ENCODE data around the gene ACADS. TPM values are rescaled to one million over a fixed set of nuclear protein-coding genes. Genes with fewer than 3 reads are reported as not detected.

The ACADS gene
- total RNA-seq, 3 donors from 2014 or later (not counting 1 experiment from before 2014, with no cell fraction given) = 14.9 to 18.6 (median 15.5) TPM

- DNase-seq (no peak), ATAC-seq (no peak)
- Mint-ChIP-seq H3K4me3 (no peak overlapping the region), H3K36me3 (peaks cover 10% of the 10 kb centered on the region), H3K27ac (peak overlapping the region in 1 of 2 donors; percentile 14), H3K9me3 (no peaks in the 10 kb centered on the region), H3K4me1 (no peaks in the 10 kb centered on the region), H3K27me3 (ENCODE audit: low read depth in 2 of 2) (no peaks in the 10 kb centered on the region)
- no peaks in the 10 kb centered on the region for H3K27me3 ChIP-seq (ENCODE audit: control insufficient read depth, insufficient read depth, low read length)
- no peaks in the 10 kb centered on the region for H3K4me1 ChIP-seq (ENCODE audit: control insufficient read depth, insufficient read depth, low read length)
- intact Hi-C loops (cut with micrococcal nuclease) = no loop called here
- H3K27ac ChIP-seq (ENCODE audit: low read length) = no peak overlapping the region
- H3K9me3 ChIP-seq (ENCODE audit: control insufficient read depth, insufficient read depth, low read length) = peaks cover 4% of the 10 kb centered on the region
- TF ChIP-seq CTCF (IDR thresholded peaks at IDR 0.05) = no peak
- H3K36me3 ChIP-seq (ENCODE audit: control insufficient read depth, insufficient read depth, low read length) = peaks cover 11% of the 10 kb centered on the region
- H3K4me3 ChIP-seq (ENCODE audit: low read length) = no peak overlapping the region
- 88% methylated on average over 7 of the region's 7 CpGs for WGBS (ENCODE audit: insufficient coverage)
Measured at GRCh38 chr12:120758798-120759590, 33.4 kb downstream of the ACADS start.

- ATAC-seq (no peak), DNase-seq (no peak)
- Histone ChIP-seq H3K27ac (ENCODE audit: low read length) (no peak overlapping the region), H3K36me3 (ENCODE audit: control insufficient read depth, insufficient read depth, low read length) (peaks cover 18% of the 10 kb centered on the region), H3K9me3 (ENCODE audit: control insufficient read depth, insufficient read depth, low read length) (peaks cover under 1% of the 10 kb centered on the region), H3K4me3 (ENCODE audit: low read length) (no peak overlapping the region), H3K27me3 (ENCODE audit: control insufficient read depth, insufficient read depth, low read length) (no peaks in the 10 kb centered on the region), H3K4me1 (ENCODE audit: control insufficient read depth, insufficient read depth, low read length) (no peaks in the 10 kb centered on the region)
- no peak for TF ChIP-seq CTCF (IDR thresholded peaks at IDR 0.05)
- Mint-ChIP-seq H3K36me3 (peaks cover 8% of the 10 kb centered on the region), H3K9me3 (no peaks in the 10 kb centered on the region), H3K4me3 (no peak overlapping the region), H3K4me1 (no peaks in the 10 kb centered on the region), H3K27ac (no peak overlapping the region), H3K27me3 (ENCODE audit: low read depth in 2 of 2) (no peaks in the 10 kb centered on the region)
- intact Hi-C loops (cut with micrococcal nuclease) = no loop called here
- WGBS (ENCODE audit: insufficient coverage) = 90% methylated on average over 26 of the region's 27 CpGs
Measured at GRCh38 chr12:120759591-120760348, 34.1 kb downstream of the ACADS start.

- no peak for TF ChIP-seq CTCF (IDR thresholded peaks at IDR 0.05)
- no peak overlapping the region for H3K27ac ChIP-seq (ENCODE audit: low read length)
- Mint-ChIP-seq H3K4me3 (no peak overlapping the region), H3K27me3 (ENCODE audit: low read depth in 2 of 2) (no peaks in the 10 kb centered on the region), H3K27ac (peak overlapping the region; percentile 4 to 8), H3K36me3 (no peaks in the 10 kb centered on the region), H3K9me3 (no peaks in the 10 kb centered on the region), H3K4me1 (no peaks in the 10 kb centered on the region)
- H3K4me3 ChIP-seq (ENCODE audit: low read length) = no peak overlapping the region
- no peaks in the 10 kb centered on the region for H3K27me3 ChIP-seq (ENCODE audit: control insufficient read depth, insufficient read depth, low read length)
- no peaks in the 10 kb centered on the region for H3K9me3 ChIP-seq (ENCODE audit: control insufficient read depth, insufficient read depth, low read length)
- H3K36me3 ChIP-seq (ENCODE audit: control insufficient read depth, insufficient read depth, low read length) = peaks cover 21% of the 10 kb centered on the region
- no peak for ATAC-seq
- no peaks in the 10 kb centered on the region for H3K4me1 ChIP-seq (ENCODE audit: control insufficient read depth, insufficient read depth, low read length)
- peak in 1 of 2 donors; percentile 70 for DNase-seq
- 88% methylated on average over 21 of the region's 21 CpGs for WGBS (ENCODE audit: insufficient coverage)
- intact Hi-C loops (cut with micrococcal nuclease) = no loop called here
Measured at GRCh38 chr12:120760349-120761254, 35.0 kb downstream of the ACADS start.

All from natural killer cell (primary cell).